Measurements from ENCODE around the gene PLPP7.
"Not testable (repeated sequence)": the region's sequence is repeated elsewhere in the genome, so short reads cannot be mapped to it uniquely, and the experiment has no call there.

Gene PLPP7

GRCh38 chr9:131335368-131335755, 45.8 kb downstream of the PLPP7 start:
- no peak for DNase-seq

DNA sequence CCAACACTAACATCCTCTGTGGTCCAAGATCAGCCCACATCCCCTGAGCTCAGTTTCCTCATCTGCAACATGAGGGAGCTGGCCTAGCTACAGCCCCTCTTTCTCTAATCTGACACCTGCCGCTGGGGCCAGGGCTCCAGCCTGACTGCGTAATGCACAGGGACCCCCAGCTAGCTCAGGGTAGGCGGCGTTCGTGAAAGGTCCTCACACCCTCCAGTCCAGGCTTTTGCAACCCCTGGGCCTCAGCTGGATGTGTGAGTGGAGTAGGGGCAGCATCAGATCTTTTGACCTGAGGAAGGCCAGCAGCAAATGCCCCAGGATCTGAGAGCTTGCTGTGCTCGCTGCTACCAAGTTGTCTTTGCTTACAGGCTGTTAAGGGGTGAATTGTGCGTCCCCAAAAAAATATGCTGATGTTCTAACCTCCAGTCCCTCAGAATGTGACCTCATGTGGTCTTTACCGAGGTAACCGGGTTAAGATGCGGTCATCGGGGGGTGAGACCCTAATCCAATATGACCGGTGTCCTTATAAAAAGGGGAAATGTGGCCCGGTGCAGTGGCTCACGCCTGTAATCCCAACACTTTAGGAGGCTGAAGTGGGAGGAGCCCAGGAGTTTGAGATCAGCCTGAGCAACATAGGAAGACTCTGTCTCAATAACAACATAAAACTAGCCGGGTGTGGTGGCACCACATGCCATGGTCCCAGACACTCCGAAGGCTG, 47.8 kb downstream of the PLPP7 start:
- no peak for DNase-seq

GRCh38 chr9:131339212-131339611, 49.7 kb downstream of the PLPP7 start:
- DNase-seq, result not testable (repeated sequence)

- DNase-seq, result not testable (repeated sequence)
These were observed 55.5 kb downstream of the PLPP7 start for GRCh38 chr9:131344931-131345535.

GRCh38 chr9:131346559-131346958, 57.0 kb downstream of the PLPP7 start:
- DNase-seq, result no peak

DNA sequence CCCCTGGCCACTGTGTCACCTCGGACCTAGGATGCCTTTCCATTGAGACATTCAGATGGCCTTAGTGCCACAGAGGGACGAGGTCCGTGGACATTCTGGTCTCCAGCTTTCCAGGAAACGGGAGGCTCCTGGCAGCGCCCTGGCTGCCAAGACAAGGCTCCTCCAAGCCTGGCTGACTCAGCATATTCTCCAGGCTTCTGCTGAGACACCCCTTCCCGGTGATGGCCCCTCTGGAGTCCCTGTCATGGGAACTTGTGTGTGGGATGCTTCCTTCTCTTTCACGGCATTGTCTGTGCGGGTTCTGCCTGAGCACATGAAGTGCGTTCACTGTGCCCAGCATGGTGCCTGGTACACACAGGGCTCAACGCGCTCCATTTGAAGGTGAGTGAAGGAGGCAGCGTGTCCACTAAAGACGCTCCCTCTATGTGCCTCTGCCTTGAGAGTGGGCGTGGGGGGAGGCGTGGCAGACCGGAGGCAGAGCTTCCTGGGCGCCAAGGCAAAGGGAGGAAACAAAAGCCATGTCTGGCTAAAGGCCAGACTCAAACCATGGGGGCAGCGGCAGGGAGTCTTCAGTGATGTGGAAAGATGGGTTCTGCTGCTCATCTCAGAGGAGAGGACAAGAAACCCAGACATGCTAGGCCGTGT, 58.0 kb downstream of the PLPP7 start:
- no peak for DNase-seq

DNA sequence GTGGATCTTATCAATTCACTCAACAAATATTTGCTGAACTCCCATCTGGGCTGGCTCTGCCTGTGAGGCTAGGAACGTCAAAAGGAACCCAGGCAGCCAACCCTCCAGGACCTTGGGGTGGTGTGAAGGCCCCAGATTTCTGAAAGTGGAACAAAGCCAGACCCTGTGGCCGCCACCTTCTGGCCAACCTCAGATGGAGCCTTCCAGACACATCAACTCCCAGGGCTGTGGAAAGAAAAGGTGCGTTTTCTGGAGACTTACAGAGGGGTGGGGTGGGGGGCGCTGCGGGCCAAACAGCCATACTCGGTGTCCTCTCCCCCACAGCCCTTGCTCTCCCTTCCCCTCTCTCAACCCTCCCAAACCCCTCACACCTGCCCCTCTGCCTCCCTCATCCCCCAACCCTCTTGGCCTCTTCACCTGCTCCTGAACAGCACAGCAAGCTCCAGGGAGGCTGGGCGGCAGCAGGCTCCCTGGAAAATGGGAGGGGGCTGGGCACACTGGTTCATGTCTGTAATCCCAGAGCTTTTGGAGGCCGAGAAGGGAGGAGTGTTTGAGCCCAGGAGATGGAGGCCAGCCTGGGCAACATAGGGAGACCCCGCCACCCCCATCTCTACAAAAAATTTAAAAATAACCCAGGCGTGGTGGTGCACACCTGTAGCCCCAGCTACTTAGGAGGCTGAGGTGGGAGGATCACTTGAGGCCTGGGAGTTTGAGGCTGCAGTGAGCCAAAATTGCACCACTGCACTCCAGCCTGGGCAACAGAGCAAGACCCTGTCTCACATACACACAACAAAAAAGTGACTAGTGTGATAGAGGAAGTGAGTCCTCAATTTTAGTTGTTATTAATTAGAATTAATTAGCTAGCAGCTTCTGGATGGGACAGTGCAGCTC, 59.4 kb downstream of the PLPP7 start:
- no peak for DNase-seq

- DNase-seq, result no peak
These were observed 60.0 kb downstream of the PLPP7 start for GRCh38 chr9:131349522-131349880.

- peak; percentile 73 for DNase-seq
These were observed 60.5 kb downstream of the PLPP7 start for GRCh38 chr9:131349881-131350563.

DNA sequence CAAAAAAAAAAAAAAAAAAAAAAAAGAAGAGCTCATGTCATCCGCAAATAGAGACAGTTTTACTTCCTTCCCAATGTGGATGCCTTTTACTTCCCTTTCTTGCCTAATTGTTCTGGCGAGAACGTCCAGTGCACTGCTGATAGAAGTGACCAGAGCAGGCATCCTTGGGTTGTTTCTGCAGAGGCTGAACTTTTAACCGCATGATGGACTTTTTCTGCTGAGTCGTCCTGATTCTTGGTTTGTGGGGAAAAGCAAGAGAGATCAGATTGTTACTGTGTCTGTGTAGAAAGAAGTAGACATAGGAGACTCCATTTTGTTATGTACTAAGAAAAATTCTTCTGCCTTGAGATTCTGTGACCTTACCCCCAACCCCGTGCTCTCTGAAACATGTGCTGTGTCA, 67.0 kb downstream of the PLPP7 start:
- not testable (repeated sequence) for DNase-seq

GRCh38 chr9:131358556-131358955, 69.0 kb downstream of the PLPP7 start:
- DNase-seq, result no peak

Data from NCI-H1105 treated with DMSO at 0.1 percent for 48 hours (cell line).